IPS-NIHi11 (cell line): ENCODE results near the gene PHLPP1.
"Not testable (repeated sequence)": the region's sequence is repeated elsewhere in the genome, so short reads cannot be mapped to it uniquely, and the experiment has no call there.

Experiments used
- DNase-seq: peaks from one replicate; pipeline ENCODE4 v3.0.0; 2012; ENCODE audit warnings: mixed read lengths, low spot score

The PHLPP1 gene

GRCh38 chr18:62894681-62895390, 179.5 kb downstream of the PHLPP1 start:
- DNase-seq: no peak

DNA sequence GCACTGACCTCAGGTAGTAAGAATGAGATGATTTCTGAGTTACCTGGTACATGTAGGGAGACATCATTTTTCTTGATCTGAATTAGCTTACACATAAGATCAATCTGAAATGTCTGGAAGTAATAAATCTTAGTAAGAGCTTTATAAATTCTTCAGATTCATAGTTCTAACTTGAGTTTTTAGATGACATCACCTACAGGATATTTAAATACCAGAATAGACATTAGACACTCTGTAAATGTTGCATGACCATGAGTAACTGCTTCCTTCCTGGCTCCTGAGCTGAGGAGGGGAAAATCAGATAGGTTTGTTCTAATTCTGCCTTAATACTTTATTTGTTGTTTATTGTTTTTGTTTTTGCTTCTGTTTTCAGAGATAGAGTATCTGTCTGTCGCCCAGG, 181.8 kb downstream of the PHLPP1 start:
- no peak for DNase-seq

GRCh38 chr18:62898359-62898758, 183.0 kb downstream of the PHLPP1 start:
- no peak for DNase-seq

GRCh38 chr18:62899534-62899933, 184.2 kb downstream of the PHLPP1 start:
- DNase-seq: no peak

- no peak for DNase-seq
These were observed 185.0 kb downstream of the PHLPP1 start for GRCh38 chr18:62900132-62900883.

DNA sequence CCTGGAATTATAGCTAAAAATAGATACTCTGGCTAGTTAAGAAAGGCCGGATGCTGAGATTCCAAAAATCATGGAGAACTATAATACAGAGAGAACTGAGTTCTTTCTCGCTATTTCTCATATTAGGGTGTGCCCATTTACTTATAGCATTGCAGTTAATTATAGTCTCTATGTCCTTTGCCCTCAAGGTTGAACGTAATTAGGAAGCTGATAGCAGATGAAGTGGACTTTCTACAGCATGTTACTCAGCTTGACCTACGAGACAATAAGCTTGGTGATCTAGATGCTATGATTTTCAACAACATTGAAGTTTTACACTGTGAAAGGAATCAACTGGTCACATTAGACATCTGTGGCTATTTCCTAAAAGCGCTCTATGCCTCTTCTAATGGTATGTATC, 187.4 kb downstream of the PHLPP1 start:
- no peak for DNase-seq

DNA sequence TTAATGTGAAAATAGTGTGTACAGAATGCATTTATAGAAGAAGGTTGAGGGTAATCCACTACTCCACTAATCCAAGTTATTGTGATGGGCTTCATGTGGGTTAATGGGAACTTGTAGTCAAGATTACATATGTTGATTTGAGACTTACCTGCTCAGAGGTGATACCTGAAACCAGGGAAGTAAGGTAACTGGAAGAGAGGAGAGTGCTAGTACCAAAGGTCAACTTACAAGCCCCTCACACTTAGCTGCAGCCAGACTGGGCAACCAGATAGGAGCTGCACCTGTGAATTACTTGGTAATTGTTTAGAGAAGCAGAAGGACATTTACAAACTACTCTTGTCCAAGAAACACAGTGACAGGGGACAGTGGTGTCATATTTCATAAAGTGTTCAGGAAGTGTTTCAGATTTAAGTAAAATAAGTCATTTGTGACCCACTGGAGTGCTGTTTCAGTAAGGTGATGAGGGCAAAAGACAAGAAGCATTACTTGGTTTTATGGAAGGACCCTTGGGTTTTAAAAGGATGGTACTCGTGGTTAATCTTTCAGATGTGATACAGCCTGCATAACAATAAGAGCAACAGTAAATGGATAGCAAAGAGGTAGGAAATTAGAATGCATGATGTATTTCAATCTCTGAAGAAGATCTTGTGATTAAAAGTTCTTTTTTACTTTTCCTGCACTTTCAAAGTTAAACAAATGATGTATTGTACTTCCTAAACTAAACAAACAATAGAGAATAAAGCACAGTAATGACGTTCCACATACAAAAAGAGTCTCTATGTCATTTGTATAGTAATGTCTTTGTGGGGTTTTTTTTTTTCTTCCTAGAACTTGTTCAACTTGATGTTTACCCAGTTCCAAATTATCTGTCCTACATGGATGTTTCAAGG, 189.3 kb downstream of the PHLPP1 start:
- DNase-seq: no peak

DNA sequence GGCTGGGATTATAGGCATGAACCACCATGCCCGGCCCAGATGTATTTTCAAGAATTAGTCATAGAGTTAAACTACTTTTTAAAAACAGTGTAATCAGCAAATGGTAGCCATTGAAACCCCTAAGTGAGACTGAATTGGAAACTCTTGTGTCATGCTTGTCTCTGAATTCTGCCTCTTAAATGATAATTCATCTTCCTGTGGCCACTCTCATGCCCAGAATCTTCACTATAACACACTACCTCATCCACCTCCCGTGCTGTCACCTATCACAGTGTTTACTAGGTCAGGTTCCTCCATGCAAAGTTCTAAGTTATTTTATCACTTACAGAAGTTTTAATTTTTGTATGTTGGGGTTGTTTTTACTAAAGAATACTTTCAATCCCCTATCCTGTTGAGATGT, 197.5 kb downstream of the PHLPP1 start:
- no peak for DNase-seq

DNA sequence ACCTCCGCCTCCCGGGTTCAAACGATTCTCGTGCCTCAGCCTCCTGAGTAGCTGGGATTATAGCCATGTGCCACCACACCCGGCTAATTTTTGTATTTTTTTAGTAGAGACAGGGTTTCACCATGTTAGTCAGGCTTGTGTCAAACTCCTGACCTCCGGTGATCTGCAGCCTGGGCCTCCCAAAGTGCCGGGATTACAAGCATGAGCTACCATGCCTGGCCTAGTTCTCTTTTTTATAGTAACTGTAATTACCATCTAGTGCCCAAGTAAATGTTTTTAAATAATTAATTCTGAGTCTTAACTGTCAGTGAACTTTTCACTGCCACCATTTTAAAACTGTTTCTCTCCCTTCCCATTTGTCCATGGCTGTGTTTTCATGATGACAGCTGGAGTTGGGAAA, 198.5 kb downstream of the PHLPP1 start:
- not testable (repeated sequence) for DNase-seq

GRCh38 chr18:62914871-62915392, 199.6 kb downstream of the PHLPP1 start:
- DNase-seq: no peak

DNA sequence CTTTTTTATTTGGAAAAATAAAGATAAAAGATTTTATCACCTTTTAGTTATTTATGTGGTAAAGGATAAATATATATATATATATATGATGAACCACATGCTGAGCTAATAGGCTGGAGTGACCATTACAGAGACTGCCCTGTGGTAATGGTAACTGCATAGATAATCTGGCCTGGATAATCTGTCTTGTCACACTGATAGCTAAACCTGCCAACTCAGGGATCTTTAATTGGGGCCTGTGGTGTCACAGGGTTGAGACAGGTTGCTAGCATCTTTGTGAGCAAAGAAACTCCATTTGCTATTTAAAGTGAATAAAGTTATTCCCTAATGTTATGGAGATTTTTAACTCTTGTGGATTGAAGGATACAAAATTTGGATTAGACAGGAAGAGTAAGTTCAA, 203.0 kb downstream of the PHLPP1 start:
- no peak for DNase-seq

- DNase-seq: no peak
These were observed 203.9 kb downstream of the PHLPP1 start for GRCh38 chr18:62919109-62919838.

- DNase-seq: no peak
These were observed 209.8 kb downstream of the PHLPP1 start for GRCh38 chr18:62925031-62925688.

GRCh38 chr18:62928326-62928725, 213.0 kb downstream of the PHLPP1 start:
- DNase-seq: no peak

DNA sequence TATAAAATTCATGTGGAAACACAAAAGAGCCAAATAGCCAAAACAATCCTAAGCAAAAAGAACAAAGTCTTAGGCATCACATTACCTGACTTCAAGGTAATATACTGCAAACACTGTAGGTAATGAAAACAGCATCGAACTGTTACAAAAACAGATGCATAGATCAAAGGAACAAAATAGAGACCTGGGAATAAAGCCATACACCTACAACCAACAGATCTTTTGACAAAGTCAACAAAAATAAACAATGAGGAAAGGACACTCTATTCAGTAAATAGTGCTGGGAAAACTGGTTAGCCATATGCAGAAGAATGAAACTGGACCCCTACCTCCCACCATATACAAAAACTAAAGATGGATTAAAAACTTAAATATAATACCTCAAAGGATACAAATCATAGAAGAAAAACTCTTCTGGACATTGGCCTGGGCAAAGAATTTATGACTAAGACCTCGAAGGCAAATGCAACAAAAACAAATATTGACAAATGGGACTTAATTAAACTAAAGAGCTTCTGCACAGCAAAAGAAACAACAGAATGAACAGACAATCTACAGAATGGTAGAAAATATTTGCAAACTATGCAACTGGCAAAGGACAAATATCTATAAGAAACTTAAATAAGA, 218.0 kb downstream of the PHLPP1 start:
- DNase-seq: no peak

DNA sequence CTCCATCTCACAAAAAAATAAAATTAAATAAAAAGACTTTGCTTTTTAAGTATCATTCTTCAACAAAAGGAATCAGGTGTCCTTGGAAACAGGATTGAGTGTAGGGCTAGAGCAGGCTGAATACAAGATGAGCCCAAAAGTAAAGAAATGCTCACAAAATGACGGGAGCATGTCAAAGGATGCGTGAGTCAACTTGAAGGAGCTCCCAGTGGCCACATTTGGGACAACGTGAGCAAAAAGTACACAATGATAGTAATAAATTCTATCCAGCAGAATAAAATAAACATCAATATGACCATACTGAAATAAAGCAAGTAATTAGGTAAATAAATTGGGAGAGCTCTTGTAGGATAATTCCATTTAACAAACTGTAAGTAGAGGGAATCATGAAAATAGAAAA, 220.7 kb downstream of the PHLPP1 start:
- DNase-seq: no peak

GRCh38 chr18:62937065-62937464, 221.7 kb downstream of the PHLPP1 start:
- DNase-seq: no peak

DNA sequence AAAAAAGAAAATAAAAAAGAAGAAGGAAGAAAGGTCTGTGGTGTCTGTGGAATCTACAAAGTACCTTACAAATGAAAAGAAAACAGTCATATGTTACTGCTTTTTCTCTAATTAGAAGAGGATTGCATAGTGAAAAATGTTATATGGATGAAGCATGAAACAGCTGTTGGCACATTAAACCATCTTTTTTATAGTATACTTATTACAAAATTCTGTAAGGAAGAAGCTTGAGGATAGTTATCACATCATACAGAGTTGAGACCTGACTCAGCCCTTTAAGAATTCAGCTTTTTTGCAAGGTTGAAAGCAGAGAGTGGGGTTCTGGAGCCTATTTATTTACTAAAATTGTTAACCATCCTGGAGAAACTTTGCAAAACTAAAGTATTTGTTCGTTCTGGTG, 222.7 kb downstream of the PHLPP1 start:
- no peak for DNase-seq

DNA sequence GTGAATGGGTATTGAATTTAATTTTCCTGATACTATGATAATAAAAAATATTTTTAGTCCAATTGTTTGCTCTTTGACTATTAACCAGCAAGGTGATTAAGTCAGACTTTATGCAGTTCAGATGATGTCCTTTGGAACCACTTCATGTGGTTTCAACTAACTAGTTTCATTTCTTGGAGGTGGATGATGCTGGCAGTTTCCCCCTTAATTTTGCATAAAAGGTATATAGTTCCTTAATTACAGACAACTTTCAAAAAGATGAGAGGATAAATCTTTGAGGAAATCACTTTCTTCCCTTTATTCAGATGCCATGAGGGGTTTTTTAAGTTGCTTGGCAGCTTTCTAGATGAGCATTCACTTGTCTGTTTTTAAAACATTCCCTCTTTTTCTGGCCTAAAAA, 223.1 kb downstream of the PHLPP1 start:
- DNase-seq: no peak

DNA sequence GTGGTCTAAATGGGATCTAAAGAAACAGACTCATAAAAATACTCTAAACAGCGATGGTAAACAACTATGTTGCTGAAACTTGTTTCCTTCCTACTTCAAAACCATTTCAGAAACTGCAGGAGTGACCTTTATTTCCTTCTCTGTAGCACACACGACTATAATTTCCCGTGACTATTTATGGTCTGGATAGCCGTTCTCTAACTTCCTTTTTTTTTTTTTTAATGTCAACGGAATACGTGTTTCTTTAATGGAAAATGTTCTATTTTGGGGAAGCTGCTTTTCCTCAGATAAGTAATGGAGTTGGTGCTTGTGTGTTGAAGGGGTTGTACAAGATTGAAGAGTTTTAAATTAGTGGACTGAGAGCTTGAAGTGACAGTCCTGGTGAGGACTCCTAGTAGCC, 224.1 kb downstream of the PHLPP1 start:
- DNase-seq: no peak

- no peak for DNase-seq
These were observed 224.6 kb downstream of the PHLPP1 start for GRCh38 chr18:62939926-62940325.
